Mononuclear cell (primary cell): ENCODE results near the gene PTPRB. TPM values are rescaled to one million over a fixed set of nuclear protein-coding genes. Genes with fewer than 3 reads are reported as not detected.

ENCODE experiments used
- H3K27me3 ChIP-seq: 2 replicates; pipeline ENCODE4 v1.6.0; 2011; ENCODE audit warnings: low read length, control low read depth; ENCODE audit not compliant: insufficient read depth
- H3K4me1 ChIP-seq: 2 replicates; pipeline ENCODE4 v1.5.1; 2011; ENCODE audit warnings: mild to moderate bottlenecking, low read length, control low read depth; ENCODE audit not compliant: insufficient read depth
- H3K4me3 ChIP-seq: 2 replicates; pipeline ENCODE4 v1.5.1; 2011; ENCODE audit warnings: mild to moderate bottlenecking, low read length, moderate library complexity
- H3K9me3 ChIP-seq: 2 replicates; pipeline ENCODE4 v1.5.1; 2011; ENCODE audit warnings: low read depth, mild to moderate bottlenecking, control low read depth, low read length
- total RNA-seq: library from RNA; depleted of rRNA; stranded (reverse); fragments of >200 nt; gene quantifications from one replicate; pipeline ENCODE4 v1.2.3, GENCODE V29; 2012

The PTPRB gene
- total RNA-seq, 1 donor = 0.21 TPM

DNA sequence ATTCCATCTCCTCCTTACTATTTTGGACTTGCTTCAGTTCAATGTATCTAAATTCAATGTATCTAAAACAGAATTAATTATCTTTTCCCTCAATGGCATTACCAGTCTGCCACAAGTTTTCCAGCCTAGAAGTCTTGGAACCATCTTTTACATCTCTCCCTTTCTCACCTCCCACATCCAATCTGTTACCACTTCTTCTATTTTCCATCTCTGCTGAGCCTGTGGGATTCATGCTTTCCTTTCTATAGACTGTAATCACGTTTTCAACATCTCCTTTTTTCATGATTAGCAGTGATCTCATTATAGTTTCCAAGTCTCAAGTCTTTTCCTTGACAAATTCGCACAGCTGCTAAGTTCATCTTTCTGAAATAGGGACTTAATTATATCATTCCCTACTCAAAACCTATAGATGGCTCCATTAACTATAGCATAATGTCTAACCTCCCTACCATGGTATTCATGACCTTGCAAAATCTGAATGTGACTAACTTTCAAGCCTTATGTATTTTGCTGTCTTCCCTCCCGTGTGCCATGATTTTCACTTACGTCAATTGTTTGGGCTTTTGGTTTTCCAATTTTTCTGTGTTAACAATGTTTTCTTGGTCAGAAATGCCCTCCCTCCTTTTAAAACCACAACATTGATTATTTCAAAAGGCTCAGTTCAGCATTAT lies 20.5 kb upstream of the PTPRB start:
- no peaks in the 10 kb centered on the region for H3K9me3 ChIP-seq
- H3K4me1 ChIP-seq = peaks cover 3% of the 10 kb centered on the region
- H3K4me3 ChIP-seq = no peak overlapping the region
- no peaks in the 10 kb centered on the region for H3K27me3 ChIP-seq

DNA sequence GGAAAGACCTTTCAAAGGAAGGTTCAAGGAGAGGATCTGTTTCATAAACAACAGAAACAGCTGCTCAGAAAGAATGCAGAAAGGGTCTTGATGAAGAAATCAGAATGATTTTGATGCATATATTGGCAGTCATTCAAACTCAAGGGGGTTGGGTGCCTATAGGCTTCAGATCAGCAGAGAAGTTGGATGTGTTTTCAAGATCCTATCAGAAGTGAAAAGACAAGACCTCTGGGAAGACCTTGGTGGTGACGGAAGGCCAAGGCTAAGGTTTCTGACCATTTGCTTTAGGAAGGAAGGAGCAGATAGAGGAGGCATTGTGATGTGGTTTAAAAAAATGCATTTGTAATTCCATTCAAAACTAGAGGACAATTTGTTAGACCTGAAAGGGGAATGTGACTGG lies 15.2 kb upstream of the PTPRB start:
- Histone ChIP-seq H3K4me3 (no peak overlapping the region), H3K27me3 (no peaks in the 10 kb centered on the region), H3K9me3 (no peaks in the 10 kb centered on the region), H3K4me1 (no peaks in the 10 kb centered on the region)

DNA sequence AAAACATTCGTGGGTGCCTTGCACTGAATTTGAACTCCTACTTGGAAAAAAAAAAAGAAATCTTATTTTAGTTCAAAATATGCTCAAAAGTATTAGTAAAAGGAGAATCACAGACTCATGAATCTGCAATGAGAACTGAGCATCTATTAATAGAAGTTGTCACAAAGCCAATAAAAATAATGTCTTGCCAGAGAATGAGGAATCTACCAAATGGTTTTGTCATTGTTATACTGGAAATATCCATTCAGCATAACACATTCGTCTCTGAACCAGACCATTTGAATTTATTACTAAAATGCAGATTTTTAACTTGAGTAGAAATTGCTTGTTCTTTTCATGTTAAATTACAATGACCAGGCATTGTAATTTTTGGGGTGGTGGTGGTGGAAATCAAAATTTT lies 11.6 kb upstream of the PTPRB start:
- Histone ChIP-seq H3K4me3 (no peak overlapping the region), H3K4me1 (peaks cover 3% of the 10 kb centered on the region), H3K27me3 (peaks cover 6% of the 10 kb centered on the region), H3K9me3 (no peaks in the 10 kb centered on the region)

DNA sequence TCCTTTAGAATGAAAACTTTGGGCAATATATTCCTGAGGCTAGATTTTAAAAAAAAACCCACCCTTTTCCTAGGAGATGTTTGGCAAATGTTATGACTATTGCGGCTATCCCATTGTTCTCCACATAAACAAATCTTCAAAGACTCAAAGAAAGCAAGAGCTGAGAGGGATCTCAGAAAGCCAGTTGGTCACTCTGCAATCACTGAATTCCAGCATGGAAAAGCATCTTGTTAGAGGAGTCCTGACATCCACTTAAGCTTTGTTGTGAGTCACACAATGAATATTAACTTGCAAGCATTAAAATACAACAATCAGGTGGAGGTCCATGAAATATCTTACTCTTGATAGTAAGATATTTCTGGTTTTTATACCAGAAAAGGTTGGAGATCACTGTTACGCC lies 11.0 kb upstream of the PTPRB start:
- Histone ChIP-seq H3K27me3 (peaks cover 6% of the 10 kb centered on the region), H3K4me1 (peaks cover 3% of the 10 kb centered on the region), H3K9me3 (no peaks in the 10 kb centered on the region), H3K4me3 (no peak overlapping the region)

DNA sequence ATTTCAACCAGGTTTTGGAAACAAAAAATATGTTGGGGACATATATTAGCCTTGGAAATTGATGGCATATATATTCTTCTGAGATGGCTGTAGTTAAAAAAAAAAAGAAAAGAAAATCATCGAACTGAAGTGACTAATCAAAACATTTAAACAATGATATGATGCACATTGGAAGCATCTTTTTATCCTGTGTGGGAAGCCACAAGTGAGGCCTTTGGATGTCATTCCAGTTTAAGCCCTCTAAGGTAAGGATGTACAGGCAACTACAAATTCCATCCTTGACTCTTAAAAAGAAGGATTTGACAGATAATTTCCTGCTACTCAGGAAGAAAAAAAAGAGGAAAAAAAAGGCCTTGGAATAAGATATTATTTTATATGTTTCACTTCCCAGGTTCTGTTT lies 9.6 kb upstream of the PTPRB start:
- peaks cover 6% of the 10 kb centered on the region for H3K27me3 ChIP-seq
- H3K4me3 ChIP-seq = no peak overlapping the region
- H3K4me1 ChIP-seq = peaks cover 3% of the 10 kb centered on the region
- H3K9me3 ChIP-seq = no peaks in the 10 kb centered on the region

DNA sequence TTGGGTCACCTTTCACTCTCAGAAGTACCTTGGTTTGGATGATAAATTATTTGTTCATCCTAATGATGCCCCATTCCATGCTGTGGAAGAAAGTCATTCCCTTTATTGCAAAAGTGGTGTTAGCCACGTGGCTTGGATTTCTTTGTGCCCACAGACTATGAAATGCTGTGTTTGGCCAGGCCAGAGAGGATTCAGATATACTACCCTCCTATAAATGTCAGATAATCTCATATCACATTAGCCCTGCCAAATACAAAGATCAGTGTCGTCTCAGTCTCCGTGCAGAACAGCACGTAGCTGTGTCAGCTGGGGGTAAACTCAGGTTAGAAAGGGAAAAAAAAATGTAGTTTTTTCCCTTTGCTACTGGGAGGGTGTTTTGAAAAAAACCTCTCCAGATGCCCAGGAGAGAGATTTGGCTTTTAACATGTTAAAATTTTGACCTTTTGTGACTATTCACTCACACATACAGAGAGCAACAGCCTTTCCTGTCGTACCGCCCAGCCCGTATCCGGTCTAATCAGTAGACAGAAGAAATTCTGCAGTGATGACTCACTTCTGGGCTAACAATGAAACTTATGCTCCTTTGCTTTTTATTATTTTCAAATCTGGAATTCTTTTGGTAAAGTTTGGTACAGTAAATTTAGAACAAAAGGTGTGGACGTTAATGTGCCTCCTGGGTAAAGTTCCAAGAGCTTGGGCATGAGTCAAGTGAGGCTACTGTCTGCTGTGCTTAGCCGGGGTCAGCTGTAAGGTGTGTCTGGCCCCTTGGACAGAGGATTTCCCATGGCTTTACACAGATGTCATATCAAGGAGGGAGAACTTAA lies 8.5 kb upstream of the PTPRB start:
- Histone ChIP-seq H3K9me3 (no peaks in the 10 kb centered on the region), H3K4me1 (peaks cover 3% of the 10 kb centered on the region), H3K27me3 (peaks cover 6% of the 10 kb centered on the region), H3K4me3 (no peak overlapping the region)

DNA sequence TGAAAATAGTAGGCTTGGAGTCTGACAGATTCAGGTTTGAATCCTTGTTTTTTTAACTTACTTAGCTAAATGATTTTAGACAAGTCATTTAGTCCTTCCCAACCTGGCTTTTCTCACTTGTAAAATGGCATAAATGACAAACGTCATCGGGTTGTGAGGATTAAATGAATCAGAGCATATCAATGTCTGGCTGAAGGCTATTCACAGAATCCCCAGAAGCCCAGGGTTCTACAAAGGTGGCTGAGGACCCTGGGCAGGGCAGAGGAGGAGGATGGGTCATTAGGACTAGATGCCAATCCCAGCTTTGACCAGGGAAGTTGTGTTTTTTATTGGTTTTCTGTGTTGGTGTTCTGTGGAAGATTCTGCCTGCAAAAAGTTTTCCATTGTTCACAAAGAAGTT lies 7.6 kb upstream of the PTPRB start:
- Histone ChIP-seq H3K4me3 (no peak overlapping the region), H3K4me1 (peaks cover 3% of the 10 kb centered on the region), H3K9me3 (no peaks in the 10 kb centered on the region), H3K27me3 (peaks cover 6% of the 10 kb centered on the region)

DNA sequence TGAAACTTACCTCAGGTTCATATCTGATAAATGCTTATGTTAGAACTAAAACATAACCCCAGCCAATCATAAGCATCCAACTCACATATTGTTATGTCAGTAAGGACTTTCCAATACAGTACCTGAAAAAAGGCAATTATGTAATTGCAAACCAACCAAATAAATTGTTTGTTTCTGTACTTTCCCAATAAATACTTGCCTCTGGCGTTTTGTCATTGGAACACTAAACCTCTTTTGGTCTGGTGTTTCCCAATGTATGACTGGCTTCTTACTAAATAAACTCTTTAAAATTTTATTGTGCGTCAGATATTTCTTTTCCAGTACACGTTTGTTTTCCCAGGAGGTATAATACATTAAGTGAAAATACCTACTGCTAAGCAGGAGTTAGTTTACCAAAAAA lies 6.7 kb upstream of the PTPRB start:
- peaks cover 6% of the 10 kb centered on the region for H3K27me3 ChIP-seq
- H3K4me3 ChIP-seq = no peak overlapping the region
- H3K9me3 ChIP-seq = no peaks in the 10 kb centered on the region
- H3K4me1 ChIP-seq = peaks cover 3% of the 10 kb centered on the region

DNA sequence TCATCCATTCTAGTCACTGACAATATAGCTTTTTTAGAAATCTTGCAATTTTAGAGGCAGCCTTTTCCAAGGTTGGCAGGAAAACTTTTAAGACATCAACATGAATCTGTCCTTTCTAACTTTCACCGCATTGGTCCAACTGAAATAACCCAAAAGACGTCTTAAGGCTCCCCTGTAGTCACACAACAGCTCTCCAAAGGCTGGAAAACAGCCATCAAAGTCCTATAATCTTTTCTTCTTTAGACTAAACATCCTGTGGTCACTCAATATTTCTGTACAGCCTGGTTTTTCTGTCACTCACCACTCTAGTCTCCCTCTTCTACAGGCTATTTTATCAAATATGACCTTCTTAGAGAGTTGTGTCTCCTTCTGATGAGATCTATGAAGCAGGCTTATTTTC lies 4.5 kb upstream of the PTPRB start:
- Histone ChIP-seq H3K4me1 (peaks cover 3% of the 10 kb centered on the region), H3K9me3 (no peaks in the 10 kb centered on the region), H3K4me3 (no peak overlapping the region), H3K27me3 (peaks cover 6% of the 10 kb centered on the region)

DNA sequence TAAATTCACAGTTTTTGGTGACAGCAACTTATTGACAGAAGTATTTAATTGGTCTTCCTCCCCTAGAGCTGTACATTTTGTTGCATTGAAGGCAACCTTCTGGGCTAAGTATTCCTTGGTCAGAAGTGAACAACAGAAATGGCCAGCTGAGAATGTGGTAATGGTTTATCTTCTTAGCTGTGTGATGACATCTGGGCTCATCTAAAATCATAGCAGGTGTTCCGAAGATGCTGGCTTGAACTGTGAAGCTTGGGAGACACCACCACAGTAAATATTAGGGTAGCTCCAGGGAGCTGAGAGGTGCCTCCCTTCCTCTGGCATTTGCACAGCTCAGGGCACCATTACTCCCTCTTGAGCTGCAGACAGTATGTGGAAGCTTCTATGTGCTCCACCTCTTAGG lies 3.7 kb upstream of the PTPRB start:
- Histone ChIP-seq H3K4me1 (peaks cover 3% of the 10 kb centered on the region), H3K4me3 (no peak overlapping the region), H3K9me3 (no peaks in the 10 kb centered on the region), H3K27me3 (peaks cover 6% of the 10 kb centered on the region)

DNA sequence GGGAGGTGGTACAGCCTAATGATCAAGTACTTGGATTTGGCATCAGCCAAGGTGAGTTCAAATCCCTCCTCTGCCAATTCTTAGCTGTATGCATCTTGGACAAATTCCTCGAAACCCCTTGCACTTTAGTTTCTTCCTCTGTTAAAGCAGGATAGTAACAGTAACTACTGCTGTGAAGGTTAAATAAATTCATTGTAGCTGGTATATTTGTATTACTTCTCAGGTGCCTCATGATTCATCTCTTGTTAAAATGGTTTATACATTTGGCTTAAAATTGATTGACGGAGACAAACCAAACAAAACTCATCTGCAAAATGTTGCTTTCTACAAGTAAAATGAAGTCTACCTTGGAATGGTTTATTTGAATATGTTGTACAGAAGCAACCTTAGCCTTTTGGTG lies 2.3 kb upstream of the PTPRB start:
- H3K27me3 ChIP-seq = no peaks in the 10 kb centered on the region
- H3K9me3 ChIP-seq = no peaks in the 10 kb centered on the region
- no peak overlapping the region for H3K4me3 ChIP-seq
- H3K4me1 ChIP-seq = no peaks in the 10 kb centered on the region

DNA sequence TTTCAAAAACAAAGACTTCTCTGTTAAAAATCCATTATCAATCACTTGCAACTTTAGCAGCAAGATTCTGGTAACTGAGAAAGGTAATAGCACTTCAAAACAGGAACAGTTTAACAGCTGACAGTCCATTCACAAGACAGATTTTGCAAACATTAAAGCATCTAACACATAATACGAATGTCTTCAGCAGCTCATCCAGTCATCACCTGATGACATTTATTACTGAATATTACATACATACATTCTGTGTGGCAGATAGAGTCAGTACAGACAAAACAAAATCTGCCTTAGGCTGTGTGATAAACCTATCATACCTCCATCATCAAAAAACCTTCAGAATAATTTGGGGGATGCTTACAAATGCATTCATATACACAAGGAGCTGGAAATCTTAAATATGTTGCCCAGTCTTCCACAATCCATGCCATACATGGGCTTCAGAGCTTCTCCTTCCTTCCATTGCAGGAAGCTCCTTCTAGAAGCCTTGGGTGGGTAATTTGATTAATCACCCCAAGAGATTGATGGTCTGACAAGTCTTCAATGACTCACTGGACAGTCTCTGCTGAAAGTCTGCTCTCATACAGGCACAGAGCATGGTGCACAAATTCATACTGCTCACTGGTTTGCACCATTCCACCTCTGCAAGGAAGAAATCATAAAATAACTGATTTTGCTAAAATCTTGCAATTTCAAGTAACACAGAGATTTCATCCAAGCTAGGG lies 1.6 kb upstream of the PTPRB start:
- H3K4me1 ChIP-seq = no peaks in the 10 kb centered on the region
- no peaks in the 10 kb centered on the region for H3K27me3 ChIP-seq
- H3K4me3 ChIP-seq = no peak overlapping the region
- H3K9me3 ChIP-seq = no peaks in the 10 kb centered on the region

DNA sequence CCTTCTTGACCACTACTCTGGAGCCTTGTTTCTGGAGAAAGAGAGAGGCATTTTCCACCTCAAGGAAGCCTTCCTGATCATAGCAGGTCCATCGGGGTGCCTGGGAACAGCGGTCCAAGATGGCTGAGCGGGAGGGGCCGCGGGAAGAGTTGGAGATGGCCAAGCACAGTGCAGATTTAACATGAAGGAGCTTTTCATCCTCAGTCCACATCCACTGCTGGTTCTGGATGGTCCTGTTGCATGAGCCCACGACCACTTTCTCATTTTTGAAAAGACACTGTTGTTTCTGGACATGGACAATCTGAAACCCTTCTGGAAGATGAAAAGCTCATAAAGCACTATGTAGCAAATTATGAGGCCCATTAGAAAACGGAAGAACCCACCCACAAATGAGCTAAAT lies 1.5 kb downstream of the PTPRB start:
- Histone ChIP-seq H3K27me3 (no peaks in the 10 kb centered on the region), H3K9me3 (no peaks in the 10 kb centered on the region)

DNA sequence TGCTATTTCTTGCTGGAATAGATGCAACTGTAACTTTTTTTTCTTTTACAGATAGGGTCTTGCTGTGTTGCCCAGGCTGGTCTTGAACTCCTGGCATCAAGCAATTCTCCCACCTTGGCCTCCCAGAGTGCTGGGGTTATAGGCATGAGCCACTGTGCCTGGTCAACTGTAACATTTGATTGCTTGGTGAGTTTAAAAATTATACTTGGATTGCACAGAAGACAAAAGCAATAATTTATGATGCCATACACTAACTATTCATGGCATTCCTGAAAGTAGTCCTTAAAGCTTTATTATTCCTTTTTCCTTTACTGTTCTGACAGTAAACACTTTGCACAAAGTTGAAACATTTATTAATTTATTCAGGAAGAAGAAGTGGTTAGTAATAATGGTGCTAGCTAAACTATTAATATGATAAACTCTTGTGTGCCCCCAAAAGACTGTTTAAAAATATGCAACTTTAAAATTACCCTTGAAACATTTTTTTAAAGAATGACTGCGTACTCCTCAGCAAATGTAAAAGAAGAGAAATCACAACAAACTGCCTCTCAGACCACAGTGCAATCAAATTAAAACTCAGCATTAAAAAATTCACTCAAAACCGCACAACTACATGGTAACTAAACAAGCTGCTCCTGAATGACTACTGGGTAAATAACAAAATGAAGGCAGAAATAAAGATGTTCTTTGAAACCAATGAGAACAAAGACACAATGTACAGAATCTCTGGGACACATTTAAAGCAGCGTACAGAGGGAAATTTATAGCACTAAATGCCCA lies 8.3 kb downstream of the PTPRB start:
- Histone ChIP-seq H3K4me1 (no peaks in the 10 kb centered on the region), H3K27me3 (no peaks in the 10 kb centered on the region), H3K9me3 (no peaks in the 10 kb centered on the region), H3K4me3 (no peak overlapping the region)

More for the DNA sequence above, 1.5 kb downstream of the PTPRB start:
- no peaks in the 10 kb centered on the region for H3K4me1 ChIP-seq
- no peak overlapping the region for H3K4me3 ChIP-seq

DNA sequence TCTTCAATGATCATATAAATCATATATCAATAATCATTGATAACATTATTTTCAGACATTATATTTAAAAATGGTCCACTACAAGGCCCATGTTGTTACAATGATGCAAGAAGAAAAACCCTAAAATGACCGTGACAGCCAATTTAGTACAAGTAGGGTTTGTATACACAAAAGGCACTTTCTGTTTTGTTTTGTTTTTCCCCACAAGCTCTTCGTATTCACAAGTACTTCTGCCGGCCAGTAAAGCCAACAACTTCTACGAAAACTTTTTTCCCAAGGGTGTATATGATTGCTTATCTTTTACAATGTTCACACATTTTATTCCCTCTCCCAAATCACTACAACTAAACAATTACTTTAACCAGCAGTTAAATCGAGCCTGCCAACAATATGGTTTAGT lies 9.6 kb downstream of the PTPRB start:
- Histone ChIP-seq H3K27me3 (no peaks in the 10 kb centered on the region), H3K9me3 (no peaks in the 10 kb centered on the region), H3K4me3 (no peak overlapping the region), H3K4me1 (no peaks in the 10 kb centered on the region)
